OCI-LY3 (cell line): ENCODE measurements around the gene ANKRD55.

Source experiments
- H2AFZ ChIP-seq: fragments of 200-600, 300-600 bp; shearing (Covaris generic); 2 replicates; pipeline ENCODE4 v1.6.0; 2014; ENCODE audit warnings: antibody characterized with exemption, low read depth, low read length
- H3K27ac ChIP-seq: fragments of 200-600, 300-600 bp; sonication (generic); 2 replicates; pipeline ENCODE4 v1.5.1; 2014; ENCODE audit warnings: mild to moderate bottlenecking, low read length, moderate library complexity, mixed read lengths
- H3K27me3 ChIP-seq: fragments of 200-600, 300-600 bp; sonication (generic); 2 replicates; pipeline ENCODE4 v1.6.1; 2014; ENCODE audit warnings: low read depth, low read length, mixed read lengths
- H3K36me3 ChIP-seq: fragments of 200-600, 300-600 bp; sonication (generic); replicated peaks from 2 replicates; pipeline ENCODE3; 2014; ENCODE audit warnings: low read depth, low read length, mixed read lengths
- H3K4me1 ChIP-seq: fragments of 300-600, 200-600 bp; sonication (generic); 2 replicates; pipeline ENCODE4 v1.6.1; 2014; ENCODE audit warnings: low read length, mixed read lengths
- H3K4me2 ChIP-seq: fragments of 200-600, 300-600 bp; sonication (generic); 2 replicates; pipeline ENCODE4 v1.6.1; 2014; ENCODE audit warnings: low read length, mixed read lengths
- H3K4me3 ChIP-seq: fragments of 300-600, 200-600 bp; sonication (generic); 2 replicates; pipeline ENCODE4 v1.5.1; 2014; ENCODE audit warnings: antibody characterized with exemption, mild to moderate bottlenecking, low read length, moderate library complexity
- H3K79me2 ChIP-seq: fragments of 300-600, 200-600 bp; shearing (Covaris generic); 2 replicates; pipeline ENCODE4 v1.6.1; 2014; ENCODE audit warnings: mild to moderate bottlenecking, low read length, mixed read lengths
- H3K9ac ChIP-seq: fragments of 300-600, 200-600 bp; shearing (Covaris generic); 2 replicates; pipeline ENCODE4 v1.6.0; 2014; ENCODE audit warnings: mild to moderate bottlenecking, low read length, moderate library complexity
- H3K9me3 ChIP-seq: fragments of 200-600, 300-600 bp; shearing (Covaris generic); 2 replicates; pipeline ENCODE4 v1.6.1; 2014; ENCODE audit warnings: low read length, mixed read lengths; ENCODE audit not compliant: insufficient read depth
- H4K20me1 ChIP-seq: fragments of 200-600, 300-600 bp; sonication (generic); 2 replicates; pipeline ENCODE4 v1.6.1; 2016; ENCODE audit warnings: low read length, mixed read lengths; ENCODE audit not compliant: insufficient read depth
- EZH2phosphoT487 ChIP-seq: fragments of 200-600 bp; shearing (Covaris generic); IDR thresholded peaks from 2 replicates; pipeline ENCODE4 v1.6.1; 2018; ENCODE audit warnings: antibody characterized with exemption, mixed run types, low read depth
- TF ChIP-seq, protein P1 (sequence below): fragments of 200-600, 300-600 bp; sonication (generic); IDR thresholded peaks from 2 replicates; pipeline ENCODE4 v1.5.1; 2014; ENCODE audit warnings: antibody characterized with exemption, low read length, low read depth

Gene ANKRD55

DNA sequence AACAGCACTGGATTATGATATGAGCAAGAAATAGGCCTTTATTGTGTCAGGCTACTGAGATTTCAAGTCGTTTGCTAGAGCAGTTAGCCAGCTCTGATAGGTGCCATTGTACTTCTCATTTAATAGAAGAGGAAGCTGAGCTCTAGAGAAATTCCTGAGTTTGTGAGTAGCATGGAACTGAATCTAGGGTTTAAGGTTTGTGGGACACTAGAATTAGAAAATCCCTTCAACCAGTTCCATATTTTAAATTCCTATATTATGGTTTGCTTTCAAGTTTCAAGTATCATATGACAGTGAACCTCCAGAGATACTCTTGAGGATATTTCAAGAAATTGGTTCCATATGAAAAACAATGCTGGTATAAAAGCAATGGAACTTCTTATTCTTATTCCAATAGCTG, 87.6 kb downstream of the ANKRD55 start:
- no peaks in the 10 kb centered on the region for H4K20me1 ChIP-seq
- H3K4me1 ChIP-seq, result peaks cover 86% of the 10 kb centered on the region
- no peak overlapping the region for H3K9ac ChIP-seq
- H3K27ac ChIP-seq, result peak overlapping the region; percentile 90; the same call in 1 of the 2 replicates
- no peaks in the 10 kb centered on the region for H3K27me3 ChIP-seq
- H3K9me3 ChIP-seq, result no peaks in the 10 kb centered on the region
- H3K4me2 ChIP-seq, result no peak overlapping the region
- no peak overlapping the region for H2AFZ ChIP-seq
- no peak overlapping the region for H3K4me3 ChIP-seq
- no peak for TF ChIP-seq EZH2phosphoT487
- TF ChIP-seq, protein P1, sequence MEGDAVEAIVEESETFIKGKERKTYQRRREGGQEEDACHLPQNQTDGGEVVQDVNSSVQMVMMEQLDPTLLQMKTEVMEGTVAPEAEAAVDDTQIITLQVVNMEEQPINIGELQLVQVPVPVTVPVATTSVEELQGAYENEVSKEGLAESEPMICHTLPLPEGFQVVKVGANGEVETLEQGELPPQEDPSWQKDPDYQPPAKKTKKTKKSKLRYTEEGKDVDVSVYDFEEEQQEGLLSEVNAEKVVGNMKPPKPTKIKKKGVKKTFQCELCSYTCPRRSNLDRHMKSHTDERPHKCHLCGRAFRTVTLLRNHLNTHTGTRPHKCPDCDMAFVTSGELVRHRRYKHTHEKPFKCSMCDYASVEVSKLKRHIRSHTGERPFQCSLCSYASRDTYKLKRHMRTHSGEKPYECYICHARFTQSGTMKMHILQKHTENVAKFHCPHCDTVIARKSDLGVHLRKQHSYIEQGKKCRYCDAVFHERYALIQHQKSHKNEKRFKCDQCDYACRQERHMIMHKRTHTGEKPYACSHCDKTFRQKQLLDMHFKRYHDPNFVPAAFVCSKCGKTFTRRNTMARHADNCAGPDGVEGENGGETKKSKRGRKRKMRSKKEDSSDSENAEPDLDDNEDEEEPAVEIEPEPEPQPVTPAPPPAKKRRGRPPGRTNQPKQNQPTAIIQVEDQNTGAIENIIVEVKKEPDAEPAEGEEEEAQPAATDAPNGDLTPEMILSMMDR, result no peak
- no peaks in the 10 kb centered on the region for H3K36me3 ChIP-seq
- H3K79me2 ChIP-seq, result no peaks in the 10 kb centered on the region

DNA sequence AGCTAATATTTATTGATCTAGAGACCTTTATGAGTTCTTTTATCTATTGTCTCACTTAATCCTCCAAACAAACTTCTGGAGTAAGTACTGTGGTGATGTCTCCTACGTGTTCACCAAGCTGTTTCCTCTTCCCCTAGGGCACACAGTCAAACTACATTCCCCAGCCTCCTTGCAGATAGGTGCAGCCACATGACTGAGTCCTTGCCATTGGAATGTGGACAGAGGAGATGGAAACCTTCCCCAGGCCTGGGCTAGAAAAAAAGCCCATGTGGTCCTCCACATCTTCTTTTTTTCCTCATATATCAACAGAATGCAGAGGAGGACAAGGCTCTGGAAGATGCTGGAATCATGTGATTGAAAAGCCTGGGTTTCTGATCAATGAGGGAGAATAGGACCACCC, 88.0 kb downstream of the ANKRD55 start:
- no peak overlapping the region for H3K4me2 ChIP-seq
- no peaks in the 10 kb centered on the region for H3K36me3 ChIP-seq
- H3K4me3 ChIP-seq, result no peak overlapping the region
- no peak for TF ChIP-seq EZH2phosphoT487
- TF ChIP-seq, protein P1, result no peak
- H3K27me3 ChIP-seq, result no peaks in the 10 kb centered on the region
- H2AFZ ChIP-seq, result no peak overlapping the region
- peak overlapping the region; percentile 90; the same call in 1 of the 2 replicates for H3K27ac ChIP-seq
- H3K4me1 ChIP-seq, result peaks cover 87% of the 10 kb centered on the region
- no peak overlapping the region for H3K9ac ChIP-seq
- H4K20me1 ChIP-seq, result no peaks in the 10 kb centered on the region
- no peaks in the 10 kb centered on the region for H3K9me3 ChIP-seq
- H3K79me2 ChIP-seq, result no peaks in the 10 kb centered on the region

DNA sequence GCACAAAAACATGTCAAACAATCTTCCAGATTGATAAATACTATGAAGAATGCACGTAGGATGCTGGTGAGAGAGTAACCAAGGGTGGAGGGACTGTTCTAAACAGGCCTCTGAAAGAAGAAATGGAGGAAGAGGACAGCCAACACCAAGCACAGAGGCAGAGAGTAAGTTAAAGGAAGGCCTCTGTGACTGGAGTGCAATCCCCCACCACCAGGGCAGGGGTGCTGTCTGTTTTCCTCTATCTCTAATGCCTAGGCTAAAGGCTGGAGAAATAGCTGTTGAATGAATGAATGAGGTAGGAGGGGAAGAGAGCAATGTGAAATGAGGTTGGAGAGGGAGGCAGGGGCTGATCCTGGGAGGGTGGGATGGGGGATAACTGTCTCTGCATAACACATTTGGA, 88.9 kb downstream of the ANKRD55 start:
- no peak for TF ChIP-seq EZH2phosphoT487
- TF ChIP-seq, protein P1, result no peak
- peak overlapping the region; percentile 90 for H3K27ac ChIP-seq
- H3K4me3 ChIP-seq, result no peak overlapping the region
- no peaks in the 10 kb centered on the region for H4K20me1 ChIP-seq
- H3K27me3 ChIP-seq, result no peaks in the 10 kb centered on the region
- no peaks in the 10 kb centered on the region for H3K9me3 ChIP-seq
- H3K4me2 ChIP-seq, result peak overlapping the region; percentile 59; the same call in 1 of the 2 replicates
- peaks cover 80% of the 10 kb centered on the region for H3K4me1 ChIP-seq
- no peaks in the 10 kb centered on the region for H3K79me2 ChIP-seq
- peak overlapping the region; percentile 65; the same call in 1 of the 2 replicates for H3K9ac ChIP-seq
- H3K36me3 ChIP-seq, result no peaks in the 10 kb centered on the region
- no peak overlapping the region for H2AFZ ChIP-seq

DNA sequence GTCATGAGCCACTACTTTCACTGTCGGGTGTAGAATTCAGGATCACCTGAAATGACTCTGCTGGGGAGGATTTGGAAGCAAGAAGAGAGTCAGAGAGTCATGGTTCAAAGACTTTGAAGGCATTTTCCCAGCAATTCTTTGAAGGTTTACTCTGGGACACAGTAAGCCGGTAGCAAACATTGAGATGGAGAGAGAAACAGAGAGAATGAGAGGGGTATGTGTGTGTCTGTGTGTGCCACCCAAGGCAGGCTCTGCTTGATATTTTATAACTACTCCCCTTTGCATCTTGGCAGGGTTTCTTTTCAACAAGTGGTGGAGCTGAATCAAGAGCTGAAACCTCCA, 89.8 kb downstream of the ANKRD55 start:
- Histone ChIP-seq H3K9ac (peak overlapping the region; percentile 65), H3K36me3 (no peaks in the 10 kb centered on the region), H3K4me1 (peaks cover 73% of the 10 kb centered on the region), H4K20me1 (no peaks in the 10 kb centered on the region), H3K27me3 (no peaks in the 10 kb centered on the region), H3K4me2 (peak overlapping the region; percentile 59), H3K9me3 (no peaks in the 10 kb centered on the region), H3K27ac (peak overlapping the region; percentile 90), H2AFZ (no peak overlapping the region), H3K79me2 (no peaks in the 10 kb centered on the region), H3K4me3 (peak overlapping the region; percentile 40)
- no peak for TF ChIP-seq EZH2phosphoT487
- TF ChIP-seq, protein P1, result no peak
